GM19438 (cell line): ENCODE data around the gene CTSZ.
"Not testable (repeated sequence)": the region's sequence is repeated elsewhere in the genome, so short reads cannot be mapped to it uniquely, and the experiment has no call there.

ENCODE experiments used
- ATAC-seq: cut with Tn5 transposase; IDR thresholded peaks from one replicate; pipeline ENCODE4 v1.9.1; 2021; ENCODE audit warnings: low read depth; ENCODE audit not compliant: unreplicated experiment

The CTSZ gene

DNA sequence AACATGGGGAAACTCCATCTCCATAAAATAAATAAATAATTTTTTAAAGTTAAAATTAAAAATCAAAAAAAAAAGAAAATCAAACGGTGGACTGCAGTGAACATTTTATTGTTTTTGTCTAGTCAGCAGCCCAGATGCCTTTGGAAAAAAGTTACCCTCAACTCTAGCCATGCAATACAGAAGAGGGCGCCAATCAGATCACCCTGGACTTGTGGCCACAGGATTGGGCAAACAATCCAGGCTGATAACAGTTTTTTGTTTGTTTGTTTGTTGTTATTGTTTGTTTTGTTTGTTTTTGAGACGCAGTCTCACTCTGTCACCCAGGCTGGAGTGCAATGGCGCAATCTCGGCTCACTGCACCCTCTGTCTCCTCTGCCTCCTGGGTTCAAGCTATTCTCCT, 56.5 kb downstream of the CTSZ start:
- ATAC-seq = no peak

DNA sequence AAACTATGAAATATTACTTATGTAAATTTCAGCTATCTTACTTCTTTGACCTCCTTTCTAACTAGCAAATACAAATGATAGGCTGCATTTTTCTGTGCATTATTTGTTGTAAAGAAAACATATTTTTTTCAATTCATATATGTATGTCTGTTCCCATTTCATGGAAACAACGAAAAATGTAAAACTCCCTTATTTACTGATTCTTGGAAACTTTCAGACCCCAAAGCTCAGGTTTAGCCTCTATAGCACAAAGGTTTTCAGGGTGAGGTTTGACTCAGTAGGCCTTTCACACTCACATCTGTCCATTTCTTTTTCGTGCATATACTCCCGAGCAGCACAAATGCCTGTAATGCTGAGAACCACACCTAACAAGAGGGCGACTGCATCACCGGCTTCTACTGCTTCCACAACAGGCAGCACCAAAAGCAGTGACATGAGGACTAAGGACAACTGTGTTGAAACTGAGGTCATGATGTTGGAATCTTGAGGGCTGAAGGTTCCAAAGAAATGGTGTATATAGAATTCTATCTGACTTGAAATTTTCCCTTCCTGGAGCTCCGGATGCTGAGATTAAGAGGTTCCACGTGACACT, 59.2 kb downstream of the CTSZ start:
- not testable (repeated sequence) for ATAC-seq

DNA sequence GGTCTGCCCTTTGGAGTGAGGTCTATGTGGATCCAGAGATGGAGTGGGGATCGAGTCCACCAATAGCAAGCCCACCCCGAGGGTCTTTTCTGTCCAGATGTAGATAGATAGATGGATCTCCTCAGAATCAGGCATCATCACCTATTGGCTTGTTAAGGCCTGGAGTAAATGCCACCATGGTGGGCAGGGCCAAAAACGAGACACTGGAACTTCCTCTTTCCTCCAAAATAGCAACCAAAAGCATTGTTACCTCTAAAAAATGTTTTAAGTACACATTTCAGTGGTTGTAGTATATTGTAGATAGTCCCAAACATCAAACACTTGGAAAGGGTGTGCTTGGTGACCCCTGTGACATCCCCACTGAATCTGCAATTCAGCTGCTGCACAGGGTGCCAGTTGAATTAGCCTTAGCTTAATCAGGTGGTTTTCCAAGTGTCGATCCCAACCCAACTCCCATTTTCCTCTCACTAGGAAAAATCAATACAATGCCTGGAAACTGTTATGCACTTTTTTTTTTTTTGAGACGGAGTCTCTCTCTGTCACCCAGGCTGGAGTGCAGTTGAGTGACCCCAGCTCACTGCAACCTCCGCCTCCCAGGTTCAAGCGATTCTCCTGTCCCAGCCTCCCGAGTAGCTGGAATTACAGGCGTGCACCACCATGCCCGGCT, 61.0 kb downstream of the CTSZ start:
- no peak for ATAC-seq
